ENCODE data around the gene KDM5B. TPM values are rescaled to one million over a fixed set of nuclear protein-coding genes. Genes with fewer than 3 reads are reported as not detected.

KDM5B gene
- polyA plus RNA-seq (2011; rRNA removed) (62.7 and 79.1 TPM in 2 replicates), polyA minus RNA-seq (2011; rRNA and poly(A)+ RNA removed) (150 and 202 TPM in 2 replicates)

DNA sequence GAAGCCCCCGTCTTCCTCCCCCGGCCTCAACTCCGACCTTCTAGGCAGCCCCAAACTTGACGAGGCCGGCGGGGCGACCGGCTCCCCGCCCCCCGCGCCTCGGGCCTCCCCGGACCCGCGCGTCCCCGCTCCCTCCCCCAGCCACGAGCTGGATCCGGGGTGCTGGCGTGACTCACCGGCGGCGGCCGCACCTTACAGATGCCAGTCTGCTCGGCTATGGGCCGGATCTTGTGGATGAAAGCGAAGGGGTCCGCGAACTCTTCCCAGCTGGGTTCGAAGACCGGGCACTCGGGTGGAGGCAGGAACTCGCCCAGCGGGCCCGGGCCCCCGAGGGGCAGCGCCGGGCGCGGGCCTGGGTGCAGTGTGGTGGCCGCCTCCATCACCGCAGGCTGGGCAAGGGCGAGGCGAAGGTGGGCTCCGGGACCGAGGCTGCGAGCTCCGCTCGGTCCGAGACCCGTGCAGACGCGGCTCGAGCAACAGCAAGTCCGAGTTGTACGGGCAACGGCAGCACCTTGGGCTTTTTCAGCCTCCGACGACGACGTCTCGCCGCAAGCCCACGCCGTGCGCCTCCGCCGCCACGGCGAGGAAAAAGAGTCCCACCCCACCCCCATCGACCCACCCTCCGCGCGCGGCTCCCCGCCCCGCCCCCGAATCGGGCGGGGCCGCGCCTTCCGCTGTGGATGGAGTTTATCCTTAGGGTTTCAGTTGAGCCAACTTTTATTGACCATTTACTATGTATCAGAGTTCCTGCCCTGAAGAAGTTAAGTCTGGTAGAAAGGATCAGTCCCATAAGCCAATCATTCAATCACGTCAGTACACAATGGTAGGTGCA lies at the start of gene KDM5B:
TSS of gene KDM5B (minus strand) at position 496 of the 832 bp plus-strand sequence. CDS start at position 380, 116 bp downstream.
- peak; percentile 64 for DNase-seq (ENCODE audit: low read depth, low spot score)
- ChIA-PET POLR2A (interaction anchor here (0.6 to 0.9 kb wide), 3 partner anchors 27 to 85 kb away, joined by 3 to 9 read pairs (median 4); partner anchors contain the start of gene RABIF), CTCF (interaction anchor here (0.6 kb wide), 1 partner anchor 72 kb away, joined by 8 read pairs; no protein-coding TSS in a partner anchor)
- Histone ChIP-seq H3K4me3 (ENCODE audit: low read depth, low read length) (peak within 1 kb of the TSS; percentile 90), H3K9me3 (ENCODE audit: control insufficient read depth, insufficient read depth, low read length) (no peaks in the 10 kb centered on the region; the same call in 1 of the 2 replicates), H3K27me3 (ENCODE audit: control insufficient read depth, insufficient read depth, low read length) (no peaks in the 10 kb centered on the region), H3K27ac (ENCODE audit: low read depth, low read length) (peak within 1 kb of the TSS; percentile 39)
- TF ChIP-seq, protein P1, sequence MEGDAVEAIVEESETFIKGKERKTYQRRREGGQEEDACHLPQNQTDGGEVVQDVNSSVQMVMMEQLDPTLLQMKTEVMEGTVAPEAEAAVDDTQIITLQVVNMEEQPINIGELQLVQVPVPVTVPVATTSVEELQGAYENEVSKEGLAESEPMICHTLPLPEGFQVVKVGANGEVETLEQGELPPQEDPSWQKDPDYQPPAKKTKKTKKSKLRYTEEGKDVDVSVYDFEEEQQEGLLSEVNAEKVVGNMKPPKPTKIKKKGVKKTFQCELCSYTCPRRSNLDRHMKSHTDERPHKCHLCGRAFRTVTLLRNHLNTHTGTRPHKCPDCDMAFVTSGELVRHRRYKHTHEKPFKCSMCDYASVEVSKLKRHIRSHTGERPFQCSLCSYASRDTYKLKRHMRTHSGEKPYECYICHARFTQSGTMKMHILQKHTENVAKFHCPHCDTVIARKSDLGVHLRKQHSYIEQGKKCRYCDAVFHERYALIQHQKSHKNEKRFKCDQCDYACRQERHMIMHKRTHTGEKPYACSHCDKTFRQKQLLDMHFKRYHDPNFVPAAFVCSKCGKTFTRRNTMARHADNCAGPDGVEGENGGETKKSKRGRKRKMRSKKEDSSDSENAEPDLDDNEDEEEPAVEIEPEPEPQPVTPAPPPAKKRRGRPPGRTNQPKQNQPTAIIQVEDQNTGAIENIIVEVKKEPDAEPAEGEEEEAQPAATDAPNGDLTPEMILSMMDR (IDR thresholded peaks at IDR 0.05; ENCODE audit: low read depth, low read length), result no peak

DNA sequence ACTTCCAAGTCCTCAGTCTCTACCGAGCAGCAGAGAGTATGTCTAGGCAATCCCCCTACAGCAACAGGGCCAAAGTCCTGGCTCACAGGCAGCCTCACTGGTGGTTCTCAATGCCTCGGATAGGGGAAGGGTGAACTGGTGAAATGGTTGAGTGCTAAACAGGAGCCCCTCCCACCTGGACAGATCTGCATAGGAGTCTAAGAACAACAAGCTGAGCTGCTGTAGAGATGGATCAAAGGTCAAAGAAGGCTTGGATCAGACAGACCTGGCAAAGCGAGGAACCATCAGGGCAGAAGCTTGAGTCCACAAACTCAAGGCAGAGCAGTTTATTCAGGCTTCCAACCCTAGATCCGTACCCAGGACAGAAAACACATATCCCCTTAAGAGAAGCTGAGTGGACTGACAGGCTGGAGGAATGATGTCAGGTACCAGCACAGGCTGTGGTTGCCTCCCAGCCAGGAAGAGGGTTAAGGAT lies 49.0 kb upstream of the KDM5B start:
- TF ChIP-seq, protein P1 (IDR thresholded peaks at IDR 0.05; ENCODE audit: low read depth, low read length), result no peak
- no peaks in the 10 kb centered on the region for H3K9me3 ChIP-seq (ENCODE audit: control insufficient read depth, insufficient read depth, low read length)
- H3K27ac ChIP-seq (ENCODE audit: low read depth, low read length), result no peak overlapping the region
- H3K4me3 ChIP-seq (ENCODE audit: low read depth, low read length), result no peak overlapping the region
- ChIA-PET CTCF (no interaction called here), POLR2A (no interaction called here)
- no peaks in the 10 kb centered on the region for H3K27me3 ChIP-seq (ENCODE audit: control insufficient read depth, insufficient read depth, low read length)
- DNase-seq (ENCODE audit: low read depth, low spot score), result no peak

DNA sequence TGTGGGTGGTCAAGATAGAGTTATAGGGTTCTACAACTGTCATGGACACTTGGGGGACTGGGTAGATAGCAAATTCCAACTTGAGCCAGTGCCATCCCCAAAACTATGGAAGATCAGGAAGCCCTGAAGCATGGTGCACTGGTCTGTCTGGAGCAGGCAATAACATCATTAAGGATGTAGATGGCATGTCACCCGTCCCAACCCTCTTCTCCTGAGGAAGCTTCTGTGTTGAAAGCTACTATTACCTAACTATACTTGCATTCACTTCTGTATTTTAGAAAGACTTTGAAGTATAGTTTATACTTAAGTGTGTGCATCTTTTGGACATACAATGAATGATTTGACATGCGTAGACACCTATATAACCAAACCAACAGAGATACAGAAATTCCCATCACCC lies 47.8 kb upstream of the KDM5B start:
- DNase-seq (ENCODE audit: low read depth, low spot score), result no peak
- H3K27me3 ChIP-seq (ENCODE audit: control insufficient read depth, insufficient read depth, low read length), result no peaks in the 10 kb centered on the region
- CTCF ChIA-PET, result no interaction called here
- no peak overlapping the region for H3K4me3 ChIP-seq (ENCODE audit: low read depth, low read length)
- TF ChIP-seq, protein P1 (IDR thresholded peaks at IDR 0.05; ENCODE audit: low read depth, low read length), result no peak
- POLR2A ChIA-PET, result no interaction called here
- H3K27ac ChIP-seq (ENCODE audit: low read depth, low read length), result no peak overlapping the region
- no peaks in the 10 kb centered on the region for H3K9me3 ChIP-seq (ENCODE audit: control insufficient read depth, insufficient read depth, low read length)

DNA sequence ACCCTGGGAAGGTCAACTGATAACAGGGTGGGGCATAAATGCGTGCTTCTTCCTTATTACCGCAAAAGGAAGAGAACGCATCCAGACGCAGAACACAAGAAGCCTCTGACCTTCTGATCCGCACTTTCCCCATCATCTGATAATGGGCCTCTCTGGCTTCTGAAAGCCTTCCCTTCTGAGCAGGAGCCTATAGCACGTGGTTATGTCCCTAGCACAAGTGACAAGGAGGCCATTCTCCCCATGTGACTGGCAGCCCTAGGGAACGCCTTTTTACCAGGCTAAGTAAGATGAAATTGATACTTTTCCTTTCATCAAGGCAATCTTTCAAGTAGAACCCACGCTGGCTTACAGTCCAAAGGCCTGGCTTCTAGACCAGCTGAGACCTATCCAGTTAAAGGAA lies 46.6 kb upstream of the KDM5B start:
- Histone ChIP-seq H3K27me3 (ENCODE audit: control insufficient read depth, insufficient read depth, low read length) (no peaks in the 10 kb centered on the region), H3K4me3 (ENCODE audit: low read depth, low read length) (no peak overlapping the region), H3K27ac (ENCODE audit: low read depth, low read length) (no peak overlapping the region), H3K9me3 (ENCODE audit: control insufficient read depth, insufficient read depth, low read length) (no peaks in the 10 kb centered on the region)
- TF ChIP-seq, protein P1 (IDR thresholded peaks at IDR 0.05; ENCODE audit: low read depth, low read length), result no peak
- POLR2A ChIA-PET, result no interaction called here
- CTCF ChIA-PET, result no interaction called here
- no peak for DNase-seq (ENCODE audit: low read depth, low spot score)

Data from AG04450 (cell line).